OCI-M2 (cell line): ENCODE measurements around the gene RANBP10.

Experiments used
- DNase-seq: peaks from one replicate; lab custom pipeline; 2025; ENCODE audit not compliant: unreplicated experiment; lab: John Stamatoyannopoulos, UW

Gene RANBP10

GRCh38 chr16:67828651-67829050 is 22.3 kb upstream of the RANBP10 start:
- no peak for DNase-seq

GRCh38 chr16:67825906-67826305 is 19.5 kb upstream of the RANBP10 start:
- DNase-seq, result no peak

- no peak for DNase-seq
These were observed 18.8 kb upstream of the RANBP10 start for GRCh38 chr16:67825119-67825518.

GRCh38 chr16:67822511-67822910 is 16.2 kb upstream of the RANBP10 start:
- no peak for DNase-seq

GRCh38 chr16:67820608-67821259 is 14.4 kb upstream of the RANBP10 start:
- no peak for DNase-seq

GRCh38 chr16:67814567-67814966 is 8.2 kb upstream of the RANBP10 start:
- DNase-seq, result no peak

GRCh38 chr16:67811899-67812298 is 5.5 kb upstream of the RANBP10 start:
- DNase-seq, result no peak

GRCh38 chr16:67807148-67807682 is 855 bp upstream of the RANBP10 start:
- no peak for DNase-seq

GRCh38 chr16:67805718-67806427 is 487 bp downstream of the RANBP10 start:
- no peak for DNase-seq

- no peak for DNase-seq
These were observed 1.4 kb downstream of the RANBP10 start for GRCh38 chr16:67804853-67805542.

GRCh38 chr16:67803894-67804293 is 2.5 kb downstream of the RANBP10 start:
- no peak for DNase-seq

GRCh38 chr16:67801883-67802282 is 4.5 kb downstream of the RANBP10 start:
- no peak for DNase-seq

- no peak for DNase-seq
These were observed 5.1 kb downstream of the RANBP10 start for GRCh38 chr16:67801241-67801640.

- DNase-seq, result no peak
These were observed 5.9 kb downstream of the RANBP10 start for GRCh38 chr16:67800338-67800926.

GRCh38 chr16:67796099-67796718 is 10.2 kb downstream of the RANBP10 start:
- no peak for DNase-seq

- no peak for DNase-seq
These were observed 16.3 kb downstream of the RANBP10 start for GRCh38 chr16:67790071-67790470.

GRCh38 chr16:67786491-67786890 is 19.9 kb downstream of the RANBP10 start:
- no peak for DNase-seq

GRCh38 chr16:67783353-67783725 is 23.0 kb downstream of the RANBP10 start:
- no peak for DNase-seq

- no peak for DNase-seq
These were observed 23.6 kb downstream of the RANBP10 start for GRCh38 chr16:67782567-67783352.

- no peak for DNase-seq
These were observed 24.8 kb downstream of the RANBP10 start for GRCh38 chr16:67781565-67781921.
